Pancreas (tissue), 10 donors: ENCODE data around the gene COX19. TPM values are rescaled to one million over a fixed set of nuclear protein-coding genes. Genes with fewer than 3 reads are reported as not detected.
A peak's percentile ranks its signal among the peaks of the same experiment; 100 is the strongest.

Experiments used
- ATAC-seq, 4 donors: fragments of 200-7000 bp; cut with Tn5 transposase; one replicate each; pipeline versions ENCODE4 v1.8.0 to v1.9.1; 2020; ENCODE audit warnings: mild to moderate bottlenecking in 4 of 4, moderate library complexity in 4 of 4
- DNase-seq, 6 donors: peaks; one replicate each; pipeline ENCODE4 v3.0.0-alpha.2; 2020
- FAIRE-seq: peaks from 2 replicates; lab custom pipeline; 2012; peaks lifted over from hg19 to GRCh38; lab: Jason Lieb, UNC
- H3K27ac ChIP-seq, 4 donors: fragments of 200-600 bp; sonication (generic); 1 replicate in 3 of 4; 2 replicates in 1 of 4; pipeline versions ENCODE4 v1.5.0 to v1.8.0; 2020
- H3K27me3 ChIP-seq, 4 donors: fragments of 200-600 bp; one replicate each; pipeline ENCODE4 v1.8.0; 2021
- H3K36me3 ChIP-seq, 3 donors: fragments of 200-600 bp; sonication (generic) in 1 of 3; one replicate each; pipeline versions ENCODE4 v1.5.0 to v1.8.0; 2020 to 2021
- H3K4me1 ChIP-seq, 3 donors: fragments of 200-600 bp; one replicate each; pipeline ENCODE4 v1.8.0; 2021
- H3K4me3 ChIP-seq, 4 donors: fragments of 200-600 bp; sonication (generic) in 2 of 4; one replicate each; pipeline versions ENCODE4 v1.5.0 to v1.8.0; 2020 to 2021
- H3K9me3 ChIP-seq, 4 donors: fragments of 200-600 bp; one replicate each; pipeline ENCODE4 v1.8.0; 2021
- CTCF ChIP-seq, 4 donors: fragments of 200-600 bp; sonication (generic) in 3 of 4; IDR thresholded peaks; one replicate each; pipeline versions ENCODE4 v1.5.0 to v1.8.0; 2021; ENCODE audit warnings: antibody characterized with exemption in 4 of 4
- WGBS, 2 donors: extraction: QIAGEN DNeasy Blood & Tissue Kit; methylation state at CpG; one replicate each; pipeline ENCODE4 v1.1.7; 2013; 5-methylcytosine and 5-hydroxymethylcytosine counted together
- intact Hi-C, 3 donors: fragments of 100-400 bp; cut with DNase I; formaldehyde crosslinking; loops; one replicate each; pipeline versions ENCODE4 v1.11.1 to v1.14.2; 2022
- polyA plus RNA-seq, 2 donors: library from polyadenylated mRNA; stranded (reverse); fragments of 200-250 nt; gene quantifications; one replicate each; pipeline ENCODE4 v1.2.3, GENCODE V29; 2013
- total RNA-seq, 6 donors: library from RNA; stranded (reverse); fragmentation: NEBNext Ultra II Directional in 4 of 6; extraction: Animal tissue kit (Norgen Biotek cat#: 25700) in 4 of 6; gene quantifications; one replicate each; pipeline versions ENCODE4 v1.2.1 to v1.2.4, GENCODE V29; 2021 to 2023
- donor health status: healthy with polysubstance abuse.
- donor health status: DM: no; HTN: no; CAD: no; lungs with moderate emphysema.
- donor health status: DM: no; HTN: no; CAD: no.
- donor health status: control.
- donor health status: control.
- donor health status: Bipolar disorder and iron deficiency.
- donor health status: DM: yes; HTN: yes; CAD: no.
- donor health status: DM: no; HTN: no; CAD: no.
- donor health status: DM: no; HTN: no; CAD: no.
- donor health status: DM: yes; HTN: yes; CAD: no.

COX19 gene
- total and polyA plus RNA-seq, 8 donors = 4.2 to 9.1 (median 6.4) TPM

- ATAC-seq (peak in 1 of 4 donors; percentile 4), DNase-seq (peak in 3 of 6 donors; percentile 45 to 67 (median 55)), FAIRE-seq (no peak)
- Histone ChIP-seq H3K4me3 (no peak overlapping the region), H3K36me3 (no peaks in the 10 kb centered on the region), H3K27me3 (no peaks in the 10 kb centered on the region), H3K4me1 (peaks cover 0 to 12% (median 8%) of the 10 kb centered on the region in 3 donors), H3K9me3 (no peaks in the 10 kb centered on the region), H3K27ac (peak overlapping the region in 1 of 4 donors; percentile 26)
- WGBS, 2 donors = 81 to 82% methylated on average over 27 to 28 of the region's 28 CpGs
- intact Hi-C loops = no loop called here
- TF ChIP-seq CTCF (IDR thresholded peaks at IDR 0.05) = no peak
These were observed 26.1 kb downstream of the COX19 start for GRCh38 chr7:949021-949934.

- 92 to 93% methylated on average over 37 of the region's 37 CpGs for WGBS, 2 donors
- intact Hi-C loops = no loop called here
- H3K4me3 ChIP-seq = no peak overlapping the region
- H3K36me3 ChIP-seq = no peaks in the 10 kb centered on the region
- peaks cover 0 to 8% (median 4%) of the 10 kb centered on the region in 3 donors for H3K4me1 ChIP-seq
- H3K27ac ChIP-seq = no peak overlapping the region
- TF ChIP-seq CTCF (IDR thresholded peaks at IDR 0.05) = no peak
- H3K9me3 ChIP-seq = no peaks in the 10 kb centered on the region
- peak in 3 of 6 donors; percentile 30 to 56 (median 54) for DNase-seq
- FAIRE-seq = no peak
- ATAC-seq = no peak
- no peaks in the 10 kb centered on the region for H3K27me3 ChIP-seq
These were observed 27.7 kb downstream of the COX19 start for GRCh38 chr7:947391-948210.

GRCh38 chr7:946256-946996 lies 28.9 kb downstream of the COX19 start:
- ATAC-seq (peak in 3 of 4 donors; percentile 1 to 4 (median 1)), DNase-seq (peak in 3 of 6 donors; percentile 56 to 67 (median 57)), FAIRE-seq (no peak)
- Histone ChIP-seq H3K4me3 (peak overlapping the region in 2 of 4 donors; percentile 60 to 67), H3K4me1 (peaks cover 0 to 8% (median 4%) of the 10 kb centered on the region in 3 donors), H3K27ac (peak overlapping the region; percentile 69 to 76 (median 72)), H3K9me3 (no peaks in the 10 kb centered on the region), H3K27me3 (no peaks in the 10 kb centered on the region), H3K36me3 (no peaks in the 10 kb centered on the region)
- WGBS, 2 donors = 65 to 70% methylated on average over 28 to 29 of the region's 29 CpGs
- intact Hi-C loops = no loop called here
- no peak for TF ChIP-seq CTCF (IDR thresholded peaks at IDR 0.05)

GRCh38 chr7:945556-946255 lies 29.6 kb downstream of the COX19 start:
- no peak for FAIRE-seq
- WGBS, 2 donors = 23 to 24% methylated on average over 29 to 30 of the region's 30 CpGs
- no peak for TF ChIP-seq CTCF (IDR thresholded peaks at IDR 0.05)

More at GRCh38 chr7:945556-946255, 29.6 kb downstream of the COX19 start:
- DNase-seq = peak; percentile 89 to 97 (median 94)
- intact Hi-C loops = no loop called here
- H3K4me1 ChIP-seq = peaks cover 0 to 8% (median 4%) of the 10 kb centered on the region in 3 donors
- ATAC-seq = peak; percentile 96 to 97 (median 97)
- H3K4me3 ChIP-seq = peak overlapping the region; percentile 42 to 67 (median 58)
- H3K27ac ChIP-seq = peak overlapping the region; percentile 69 to 76 (median 72)
- H3K9me3 ChIP-seq = no peaks in the 10 kb centered on the region
- no peaks in the 10 kb centered on the region for H3K36me3 ChIP-seq
- no peaks in the 10 kb centered on the region for H3K27me3 ChIP-seq
